Endothelial cell of umbilical vein (primary cell): ENCODE results near the gene SUFU.

Experiments used
- CTCF ChIP-seq, 2 donors: IDR thresholded peaks; 1 replicate in 1 of 2; 2 replicates in 1 of 2; pipeline ENCODE4 v1.5.1; 2011; ENCODE audit warnings: low read length in 2 of 2, mild to moderate bottlenecking in 2 of 2, moderate library complexity in 2 of 2, control low read depth in 1 of 2, inconsistent platforms in 1 of 2, low read depth in 1 of 2; ENCODE audit not compliant: insufficient read depth in 1 of 2; ENCODE audit errors: extremely low read depth in 1 of 2
- EZH2 ChIP-seq: IDR thresholded peaks from 2 replicates; pipeline ENCODE4 v1.6.1; 2012; ENCODE audit warnings: borderline replicate concordance, low read depth, mild to moderate bottlenecking, moderate library complexity, low read length, inconsistent platforms; ENCODE audit not compliant: severe bottlenecking
- FOS ChIP-seq: IDR thresholded peaks from 2 replicates; pipeline ENCODE4 v1.6.1; 2011; ENCODE audit warnings: mild to moderate bottlenecking, low read length, moderate library complexity, borderline replicate concordance; ENCODE audit not compliant: insufficient read depth
- GATA2 ChIP-seq: IDR thresholded peaks from 2 replicates; pipeline ENCODE4 v1.7.0; 2011; ENCODE audit warnings: low read depth, mild to moderate bottlenecking, moderate library complexity, mixed read lengths, low read length; ENCODE audit not compliant: insufficient read length, insufficient read depth
- JUN ChIP-seq: IDR thresholded peaks from 2 replicates; pipeline ENCODE4 v1.6.1; 2011; ENCODE audit warnings: borderline replicate concordance, low read depth; ENCODE audit not compliant: insufficient read length, insufficient read depth
- POLR2A ChIP-seq: IDR thresholded peaks from 2 replicates; pipeline ENCODE4 v1.6.1; 2012; ENCODE audit warnings: low read depth, mild to moderate bottlenecking, control low read depth, low read length
- POLR2AphosphoS5 ChIP-seq: IDR thresholded peaks from 2 replicates; pipeline ENCODE4 v1.6.1; 2012; ENCODE audit warnings: low read depth, mild to moderate bottlenecking, control low read depth, low read length, moderate library complexity; ENCODE audit not compliant: insufficient read depth

- TF ChIP-seq EZH2 (no peak), CTCF (IDR thresholded peaks at IDR 0.05; ENCODE audit: extremely low read depth in 1 of 2, insufficient read depth in 1 of 2, low read depth in 1 of 2, low read length in 2 of 2) (peak in 1 of 2 donors; percentile 8), JUN (no peak), POLR2A (no peak), FOS (no peak), POLR2AphosphoS5 (no peak), GATA2 (no peak)
These were observed 124.7 kb downstream of the SUFU start for GRCh38 chr10:102628451-102628911.
